GM12891 (cell line): ENCODE measurements around the gene CREB3L1.
"Not testable (repeated sequence)": the region's sequence is repeated elsewhere in the genome, so short reads cannot be mapped to it uniquely, and the experiment has no call there.

Source experiments
- POLR2A ChIP-seq: IDR thresholded peaks from 2 replicates; pipeline ENCODE4 v1.6.1; 2011; ENCODE audit warnings: low read depth, low read length, control low read depth
- POLR2AphosphoS5 ChIP-seq: IDR thresholded peaks from 2 replicates; pipeline ENCODE4 v1.6.1; 2011; ENCODE audit warnings: low read depth, low read length, control low read depth
- TAF1 ChIP-seq: IDR thresholded peaks from 2 replicates; pipeline ENCODE4 v1.6.1; 2011; ENCODE audit warnings: low read depth, low read length, control low read depth

GRCh38 chr11:46304036-46304435 is 26.6 kb downstream of the CREB3L1 start:
- TF ChIP-seq TAF1, POLR2AphosphoS5, POLR2A: not testable (repeated sequence)
